ENCODE data around the gene ARX.

The ARX gene

GRCh38 chrX:25016938-25017598 lies 1.3 kb upstream of the ARX start:
- no peak for DNase-seq (ENCODE audit: low read depth in 1 of 2, low spot score in 1 of 2)

GRCh38 chrX:25016361-25016671 lies 551 bp upstream of the ARX start:
- DNase-seq (ENCODE audit: low read depth in 1 of 2, low spot score in 1 of 2): no peak

- DNase-seq (ENCODE audit: low read depth in 1 of 2, low spot score in 1 of 2): no peak
Measured at GRCh38 chrX:25014366-25014838, 1.4 kb downstream of the ARX start.

- DNase-seq (ENCODE audit: low read depth in 1 of 2, low spot score in 1 of 2): no peak
Measured at GRCh38 chrX:25013632-25014365, 2.0 kb downstream of the ARX start.

GRCh38 chrX:25012793-25013631 lies 2.8 kb downstream of the ARX start:
- no peak for DNase-seq (ENCODE audit: low read depth in 1 of 2, low spot score in 1 of 2)

- DNase-seq (ENCODE audit: low read depth in 1 of 2, low spot score in 1 of 2): no peak
Measured at GRCh38 chrX:25012433-25012735, 3.4 kb downstream of the ARX start.

- no peak for DNase-seq (ENCODE audit: low read depth in 1 of 2, low spot score in 1 of 2)
Measured at GRCh38 chrX:25011589-25012432, 4.0 kb downstream of the ARX start.

GRCh38 chrX:25010784-25011588 lies 4.8 kb downstream of the ARX start:
- DNase-seq (ENCODE audit: low read depth in 1 of 2, low spot score in 1 of 2): no peak

- DNase-seq (ENCODE audit: low read depth in 1 of 2, low spot score in 1 of 2): no peak
Measured at GRCh38 chrX:25009407-25009806, 6.4 kb downstream of the ARX start.

- DNase-seq (ENCODE audit: low read depth in 1 of 2, low spot score in 1 of 2): no peak
Measured at GRCh38 chrX:25007059-25008053, 8.4 kb downstream of the ARX start.

- DNase-seq (ENCODE audit: low read depth in 1 of 2, low spot score in 1 of 2): no peak
Measured at GRCh38 chrX:25006586-25007058, 9.1 kb downstream of the ARX start.

- DNase-seq (ENCODE audit: low read depth in 1 of 2, low spot score in 1 of 2): no peak
Measured at GRCh38 chrX:25005382-25006185, 10.2 kb downstream of the ARX start.

GRCh38 chrX:25005034-25005381 lies 10.8 kb downstream of the ARX start:
- no peak for DNase-seq (ENCODE audit: low read depth in 1 of 2, low spot score in 1 of 2)

- no peak for DNase-seq (ENCODE audit: low read depth in 1 of 2, low spot score in 1 of 2)
Measured at GRCh38 chrX:25004485-25005032, 11.2 kb downstream of the ARX start.

GRCh38 chrX:25004040-25004439 lies 11.7 kb downstream of the ARX start:
- no peak for DNase-seq (ENCODE audit: low read depth in 1 of 2, low spot score in 1 of 2)

- DNase-seq (ENCODE audit: low read depth in 1 of 2, low spot score in 1 of 2): no peak
Measured at GRCh38 chrX:25003066-25003849, 12.5 kb downstream of the ARX start.

- DNase-seq (ENCODE audit: low read depth in 1 of 2, low spot score in 1 of 2): no peak
Measured at GRCh38 chrX:25002661-25003020, 13.1 kb downstream of the ARX start.
